ENCODE data around the gene AREL1.

DNA sequence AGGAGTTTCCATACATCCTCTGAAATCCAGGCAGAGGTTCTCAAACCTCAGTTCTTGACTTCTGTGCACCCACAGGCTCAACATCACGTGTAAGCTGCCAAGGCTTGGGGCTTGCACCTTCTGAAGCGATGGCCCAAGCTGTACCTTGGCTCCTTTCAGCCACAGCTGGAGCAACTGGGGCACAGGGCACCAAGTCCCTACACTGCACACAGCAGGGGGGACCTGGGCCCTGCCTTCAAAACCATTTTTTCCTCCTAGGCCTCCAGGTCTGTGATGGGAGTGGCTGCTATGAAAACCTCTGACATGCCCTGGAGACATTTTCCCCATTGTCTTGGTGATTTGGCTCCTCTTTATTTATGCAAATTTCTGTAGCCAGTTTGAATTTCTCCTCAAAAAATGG lies 10.6 kb downstream of the AREL1 start:
- TF ChIP-seq POLR2A (IDR thresholded peaks at IDR 0.05; ENCODE audit: low read depth, low read length) (no peak), POLR2AphosphoS5 (IDR thresholded peaks at IDR 0.05; ENCODE audit: low read depth, low read length) (no peak), POU2F2 (IDR thresholded peaks at IDR 0.05; ENCODE audit: low read depth, low read length) (no peak)
